ENCODE measurements around the gene ELFN1. TPM values are rescaled to one million over a fixed set of nuclear protein-coding genes. Genes with fewer than 3 reads are reported as not detected.

ELFN1 gene
- total RNA-seq, 4 donors from 2014 or later, result 0.38 to 3.3 (median 0.48) TPM

DNA sequence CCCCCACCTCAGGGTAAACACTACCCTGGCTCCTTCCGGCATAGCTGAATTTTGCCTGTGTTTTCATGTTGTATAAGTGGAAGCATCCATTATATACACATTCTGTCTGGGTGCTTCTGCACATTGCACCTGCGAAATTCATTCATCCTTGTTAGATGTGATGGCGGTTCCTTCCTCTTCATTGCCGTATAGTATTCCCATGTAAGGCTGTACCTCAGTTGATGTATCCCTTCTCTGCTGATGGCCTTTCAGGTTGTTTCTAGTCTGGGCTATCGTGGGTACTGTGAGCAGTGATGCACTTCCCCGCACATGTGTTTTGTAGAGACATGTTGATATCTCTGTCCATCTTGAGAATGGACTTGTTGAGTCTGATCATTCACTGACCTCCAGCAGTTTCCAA lies 28.9 kb downstream of the ELFN1 start:
- Histone ChIP-seq H3K4me1 (peaks cover 0 to 4% (median 0%) of the 10 kb centered on the region in 3 donors), H3K4me3 (no peak overlapping the region), H3K27ac (no peak overlapping the region), H3K9me3 (peaks cover 0 to 6% (median 0%) of the 10 kb centered on the region in 3 donors), H3K27me3 (peaks cover 0 to 28% (median 0%) of the 10 kb centered on the region in 4 donors), H3K36me3 (no peaks in the 10 kb centered on the region)
- DNase-seq, result no peak
- TF ChIP-seq, protein P1, sequence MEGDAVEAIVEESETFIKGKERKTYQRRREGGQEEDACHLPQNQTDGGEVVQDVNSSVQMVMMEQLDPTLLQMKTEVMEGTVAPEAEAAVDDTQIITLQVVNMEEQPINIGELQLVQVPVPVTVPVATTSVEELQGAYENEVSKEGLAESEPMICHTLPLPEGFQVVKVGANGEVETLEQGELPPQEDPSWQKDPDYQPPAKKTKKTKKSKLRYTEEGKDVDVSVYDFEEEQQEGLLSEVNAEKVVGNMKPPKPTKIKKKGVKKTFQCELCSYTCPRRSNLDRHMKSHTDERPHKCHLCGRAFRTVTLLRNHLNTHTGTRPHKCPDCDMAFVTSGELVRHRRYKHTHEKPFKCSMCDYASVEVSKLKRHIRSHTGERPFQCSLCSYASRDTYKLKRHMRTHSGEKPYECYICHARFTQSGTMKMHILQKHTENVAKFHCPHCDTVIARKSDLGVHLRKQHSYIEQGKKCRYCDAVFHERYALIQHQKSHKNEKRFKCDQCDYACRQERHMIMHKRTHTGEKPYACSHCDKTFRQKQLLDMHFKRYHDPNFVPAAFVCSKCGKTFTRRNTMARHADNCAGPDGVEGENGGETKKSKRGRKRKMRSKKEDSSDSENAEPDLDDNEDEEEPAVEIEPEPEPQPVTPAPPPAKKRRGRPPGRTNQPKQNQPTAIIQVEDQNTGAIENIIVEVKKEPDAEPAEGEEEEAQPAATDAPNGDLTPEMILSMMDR (IDR thresholded peaks at IDR 0.05), result no peak
- TF ChIP-seq POLR2A (IDR thresholded peaks at IDR 0.05), result no peak
- 89 to 91% methylated on average over 6 of the region's 6 CpGs for WGBS, 2 donors
- intact Hi-C loops (cut with DNase I), result no loop called here

DNA sequence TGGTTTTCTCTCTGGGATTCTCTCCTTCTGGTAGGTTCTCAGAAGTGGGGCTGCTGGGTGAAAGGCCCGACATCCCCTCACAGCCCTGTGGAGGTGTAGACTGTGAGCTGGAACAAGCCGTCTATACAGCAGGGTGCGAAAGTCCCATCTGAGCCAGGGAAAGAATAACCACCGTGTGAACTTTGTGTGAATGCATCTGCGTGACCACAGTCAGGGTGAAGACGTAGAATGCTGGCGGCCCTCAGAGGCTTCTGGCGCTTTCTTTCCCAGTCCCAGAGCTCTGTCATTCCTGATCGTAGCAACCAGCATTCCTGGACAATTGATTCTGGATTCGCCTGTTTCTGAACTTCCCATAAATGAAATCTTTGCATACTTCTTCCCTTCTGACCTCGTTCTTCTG lies 30.0 kb downstream of the ELFN1 start:
- Histone ChIP-seq H3K4me3 (no peak overlapping the region), H3K4me1 (peaks cover 0 to 2% (median 0%) of the 10 kb centered on the region in 3 donors), H3K9me3 (peaks cover 0 to 6% (median 0%) of the 10 kb centered on the region in 3 donors), H3K36me3 (no peaks in the 10 kb centered on the region), H3K27me3 (peaks cover 0 to 28% (median 0%) of the 10 kb centered on the region in 4 donors), H3K27ac (no peak overlapping the region)
- 91 to 96% methylated on average over 9 to 11 of the region's 11 CpGs for WGBS, 2 donors
- intact Hi-C loops (cut with DNase I), result no loop called here
- no peak for TF ChIP-seq POLR2A (IDR thresholded peaks at IDR 0.05)
- TF ChIP-seq, protein P1 (IDR thresholded peaks at IDR 0.05), result no peak
- DNase-seq, result no peak

DNA sequence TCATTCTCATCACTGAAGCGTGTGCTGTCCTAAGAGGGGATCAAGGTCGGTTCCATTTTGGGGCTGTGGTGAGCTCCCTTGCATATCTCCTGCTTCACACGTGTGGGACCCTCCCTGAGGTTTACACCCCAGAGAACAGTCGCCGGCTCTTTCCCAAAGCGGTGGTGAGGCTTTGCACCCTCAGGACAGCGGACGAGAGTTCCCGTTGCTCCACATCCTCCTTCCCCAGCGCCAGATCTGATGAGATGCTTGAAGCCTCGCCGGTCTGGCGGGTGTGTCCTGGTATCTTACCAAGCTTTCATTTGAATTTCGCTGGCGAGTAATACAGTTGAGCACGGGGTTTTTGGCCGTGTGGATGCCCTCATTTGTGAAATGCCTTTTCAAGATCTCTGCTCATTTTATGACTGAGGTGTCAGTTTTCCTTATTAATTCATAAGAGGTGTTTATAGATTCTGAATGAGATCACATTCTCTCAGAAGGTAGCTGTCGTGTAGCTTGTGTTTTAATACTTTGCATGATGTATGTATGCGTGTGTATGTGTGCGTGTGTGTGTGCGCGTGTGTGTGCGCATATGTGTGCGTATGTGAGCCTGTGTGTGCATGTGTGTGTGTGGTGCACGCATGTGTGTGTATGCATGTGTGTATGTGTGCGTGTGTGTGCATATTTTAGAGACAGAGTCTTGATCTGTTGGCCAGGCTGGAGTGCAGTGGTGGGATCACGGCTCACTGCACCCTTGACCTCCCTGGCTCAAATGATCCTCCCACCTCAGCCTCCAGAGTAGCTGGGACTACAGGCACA lies 30.7 kb downstream of the ELFN1 start:
- Histone ChIP-seq H3K27ac (no peak overlapping the region), H3K36me3 (no peaks in the 10 kb centered on the region), H3K27me3 (peaks cover 0 to 30% (median 0%) of the 10 kb centered on the region in 4 donors), H3K4me3 (no peak overlapping the region), H3K4me1 (no peaks in the 10 kb centered on the region), H3K9me3 (peaks cover 0 to 6% (median 0%) of the 10 kb centered on the region in 3 donors)
- intact Hi-C loops (cut with DNase I), result no loop called here
- WGBS, 2 donors, result 87 to 92% methylated on average over 24 to 25 of the region's 27 CpGs
- DNase-seq, result no peak
- TF ChIP-seq, protein P1 (IDR thresholded peaks at IDR 0.05), result no peak
- TF ChIP-seq POLR2A (IDR thresholded peaks at IDR 0.05), result no peak

DNA sequence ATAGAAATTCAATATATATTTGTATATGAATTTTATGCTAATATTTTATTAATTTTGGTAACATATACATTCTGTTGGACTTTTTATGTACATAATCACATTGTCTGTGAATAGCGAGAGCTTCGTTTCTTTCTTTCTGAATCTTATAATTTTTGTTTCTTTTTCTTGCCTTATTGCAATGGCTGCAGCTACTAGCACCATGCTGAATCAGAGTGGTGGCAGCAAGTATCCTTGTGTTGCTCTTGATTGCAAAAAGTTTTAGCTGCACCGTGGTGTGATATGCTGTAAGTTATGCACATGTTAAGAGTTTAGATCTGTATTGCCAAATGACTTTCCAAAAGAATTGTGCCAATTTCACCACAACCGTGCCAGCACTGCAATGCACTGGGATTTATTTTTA lies 32.6 kb downstream of the ELFN1 start:
- intact Hi-C loops (cut with DNase I), result no loop called here
- Histone ChIP-seq H3K36me3 (no peaks in the 10 kb centered on the region), H3K9me3 (peaks cover 0 to 6% (median 0%) of the 10 kb centered on the region in 3 donors), H3K4me3 (no peak overlapping the region), H3K27ac (no peak overlapping the region), H3K4me1 (no peaks in the 10 kb centered on the region), H3K27me3 (peaks cover 0 to 27% (median 0%) of the 10 kb centered on the region in 4 donors)
- WGBS, 2 donors, result 88 to 95% methylated on average over 4 of the region's 4 CpGs
- no peak for DNase-seq
- no peak for TF ChIP-seq POLR2A (IDR thresholded peaks at IDR 0.05)
- TF ChIP-seq, protein P1 (IDR thresholded peaks at IDR 0.05), result no peak

GRCh38 chr7:1703441-1703840 lies 33.4 kb downstream of the ELFN1 start:
- Histone ChIP-seq H3K4me1 (no peaks in the 10 kb centered on the region), H3K27ac (no peak overlapping the region), H3K36me3 (no peaks in the 10 kb centered on the region), H3K9me3 (peaks cover 0 to 6% (median 0%) of the 10 kb centered on the region in 3 donors), H3K27me3 (peaks cover 0 to 31% (median 0%) of the 10 kb centered on the region in 4 donors), H3K4me3 (no peak overlapping the region)
- DNase-seq, result no peak
- WGBS, 2 donors, result 78 to 79% methylated on average over 4 to 6 of the region's 8 CpGs
- intact Hi-C loops (cut with DNase I), result no loop called here
- TF ChIP-seq, protein P1 (IDR thresholded peaks at IDR 0.05), result no peak
- TF ChIP-seq POLR2A (IDR thresholded peaks at IDR 0.05), result no peak

All from esophagus squamous epithelium (tissue), 5 donors.